Epidermal melanocyte (primary cell): ENCODE measurements around the gene SRGAP2B.
"Not testable (repeated sequence)": the region's sequence is repeated elsewhere in the genome, so short reads cannot be mapped to it uniquely, and the experiment has no call there.

Experiments used
- DNase-seq: peaks from one replicate; pipeline ENCODE4 v3.0.0; 2011; ENCODE audit warnings: low spot score; ENCODE audit not compliant: insufficient read length

SRGAP2B gene

DNA sequence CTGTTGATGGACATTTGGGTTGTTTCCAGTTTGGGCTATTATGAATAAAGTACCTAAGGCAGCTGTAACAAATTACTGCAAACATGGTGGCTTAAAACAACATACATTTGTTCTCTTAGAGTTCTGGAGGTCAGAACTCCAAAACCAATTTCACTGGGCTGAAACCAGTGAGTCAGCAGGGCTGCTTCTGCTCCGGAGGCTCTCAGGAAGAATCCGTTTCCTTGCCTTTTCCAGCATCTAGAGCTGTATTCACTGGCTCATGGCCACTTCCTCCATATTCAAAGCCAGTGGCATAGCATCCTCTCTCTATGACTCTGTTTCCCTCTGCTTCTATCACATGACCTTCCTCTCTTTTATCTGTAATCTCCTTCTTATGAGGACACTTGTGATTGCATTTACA is 146.7 kb downstream of the SRGAP2B start:
- DNase-seq = not testable (repeated sequence)

DNA sequence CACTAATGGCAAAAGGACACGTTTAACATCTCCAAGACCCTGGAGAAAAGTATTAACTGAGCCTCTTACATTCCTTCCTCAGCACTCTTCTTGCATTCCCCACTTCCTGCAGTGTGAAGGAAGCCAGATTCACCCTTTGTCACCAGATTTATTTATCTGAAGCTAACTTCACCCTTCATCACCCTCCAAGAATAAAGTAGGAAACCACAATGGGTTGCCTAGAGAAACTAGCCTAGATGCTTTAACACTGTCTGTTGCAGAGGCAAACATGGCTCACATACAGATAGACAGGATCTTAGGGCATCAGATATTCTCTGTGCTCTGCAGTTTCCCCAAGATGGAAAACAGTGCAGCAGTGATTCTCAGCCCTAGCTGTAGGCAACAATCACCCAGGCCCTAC is 147.6 kb downstream of the SRGAP2B start:
- DNase-seq = not testable (repeated sequence)

DNA sequence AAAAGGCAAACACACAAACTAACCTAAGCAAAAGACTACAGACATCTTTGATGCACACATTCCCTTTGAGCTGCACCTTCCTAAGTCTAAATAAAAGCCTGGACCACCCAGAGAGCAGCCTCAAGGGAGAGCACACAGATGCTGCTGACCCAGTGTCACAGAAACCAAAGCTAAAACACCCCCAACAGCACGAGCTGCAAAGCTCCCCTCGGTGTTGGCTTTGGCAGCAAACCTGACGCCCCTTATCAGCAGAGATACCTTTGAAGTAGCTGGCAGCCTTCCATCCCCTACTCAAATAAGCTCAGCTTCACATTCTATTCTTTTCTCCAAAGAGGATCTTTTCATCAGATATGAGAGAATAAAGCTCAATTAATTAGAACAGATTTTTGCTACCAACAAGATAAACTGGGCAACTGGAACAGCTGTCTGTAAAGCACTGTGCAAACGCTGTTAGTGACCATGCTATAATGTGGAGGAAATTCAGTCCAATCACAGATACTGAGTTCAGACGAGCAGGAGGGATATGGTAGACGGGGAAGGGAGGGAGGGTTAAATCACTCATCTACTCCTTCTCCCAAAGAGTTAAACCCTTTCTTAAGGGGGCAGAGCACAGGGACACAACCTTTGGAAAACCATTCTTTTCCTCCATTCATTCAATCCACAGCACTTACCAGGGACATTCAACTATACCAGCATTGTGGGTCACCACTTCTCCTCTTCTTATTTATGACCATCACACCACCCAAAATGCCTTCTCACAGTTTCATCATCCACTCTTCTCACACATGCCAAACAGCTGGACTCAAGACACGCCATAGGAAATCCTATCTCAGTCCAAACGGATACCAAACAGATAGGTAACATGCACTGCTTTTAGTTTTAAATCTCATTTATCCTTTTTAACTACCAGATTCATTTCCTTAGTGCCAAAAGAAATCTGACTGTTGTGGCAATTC is 148.3 kb downstream of the SRGAP2B start:
- not testable (repeated sequence) for DNase-seq

DNA sequence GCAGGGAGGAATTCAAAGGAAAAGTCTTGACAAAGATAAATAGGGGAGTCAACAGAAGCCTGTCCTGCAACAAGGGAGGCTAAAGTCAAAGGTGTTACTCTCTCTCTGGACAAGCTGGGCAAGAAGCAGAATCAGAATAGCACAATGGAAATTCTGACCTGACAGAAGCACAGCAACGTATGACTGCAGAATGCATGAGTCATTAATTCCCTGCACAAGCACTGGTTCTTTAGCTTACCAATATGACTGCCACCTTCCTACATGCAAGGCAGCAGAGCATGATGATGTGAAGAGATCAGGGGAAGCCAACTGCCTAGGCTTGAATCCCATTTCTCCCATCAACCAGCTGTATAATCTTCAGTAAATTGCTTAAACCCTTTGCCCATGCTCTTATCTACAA is 153.4 kb downstream of the SRGAP2B start:
- DNase-seq = not testable (repeated sequence)

DNA sequence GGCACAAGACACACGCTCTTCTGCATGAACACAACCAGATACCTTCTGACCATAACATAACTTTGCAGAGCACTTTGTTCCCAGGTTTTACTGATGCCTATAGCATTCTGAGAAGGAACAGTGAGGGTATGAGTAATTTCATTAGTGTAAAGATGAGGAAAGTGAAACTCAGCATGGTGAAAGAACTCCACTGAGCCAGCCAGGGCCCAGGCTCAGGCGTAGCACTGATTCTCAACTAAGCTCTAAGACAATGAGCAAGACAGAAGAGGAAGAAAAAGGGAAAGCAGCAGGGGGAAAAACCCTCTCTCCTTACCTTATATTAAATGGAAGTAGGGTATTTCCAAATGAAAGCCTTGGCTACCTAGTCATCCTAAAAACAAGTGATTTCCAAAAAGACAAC is 155.1 kb downstream of the SRGAP2B start:
- not testable (repeated sequence) for DNase-seq

DNA sequence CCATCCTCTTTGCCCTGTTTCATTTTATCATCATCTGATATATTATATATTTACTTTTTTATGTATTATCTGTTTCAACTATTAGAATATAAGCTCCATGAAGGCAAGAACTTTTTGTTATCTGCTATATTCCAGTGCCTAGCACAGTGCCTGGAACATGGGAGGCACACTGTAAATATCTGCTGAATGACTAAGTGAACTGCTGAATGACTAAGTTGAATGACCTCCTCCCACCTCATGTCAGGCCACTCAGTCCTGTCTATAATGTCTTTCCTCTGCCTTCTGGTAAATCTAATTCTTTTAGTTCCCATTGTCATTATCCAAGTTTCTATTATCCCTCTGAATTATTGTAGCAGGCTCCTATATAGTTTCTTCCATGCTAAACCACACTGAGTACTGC is 156.5 kb downstream of the SRGAP2B start:
- not testable (repeated sequence) for DNase-seq

DNA sequence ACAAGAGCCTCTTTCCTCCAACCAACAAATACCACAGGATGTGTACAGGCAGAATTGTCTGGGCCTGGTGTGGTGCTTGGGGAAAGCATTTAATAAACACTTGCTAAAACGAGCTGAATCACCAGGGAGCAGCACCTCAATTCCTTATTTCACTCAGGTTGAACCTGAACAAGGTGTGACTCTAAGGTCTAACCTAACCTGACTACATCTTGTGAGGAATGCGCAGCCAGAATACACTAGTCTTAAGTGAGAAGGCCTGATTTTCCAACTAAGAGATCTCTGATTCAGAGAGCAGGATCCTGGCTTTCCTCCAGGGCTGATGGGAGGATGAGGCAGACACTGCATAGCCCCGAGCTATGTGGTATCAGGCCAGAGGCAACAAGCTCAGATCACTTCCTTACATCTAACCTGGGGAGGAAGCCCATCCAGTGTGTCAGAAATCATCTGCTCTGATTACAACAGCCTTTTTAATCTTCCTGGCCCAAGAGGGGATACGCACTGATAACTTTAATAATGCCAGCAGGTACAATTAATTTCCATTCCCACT is 158.9 kb downstream of the SRGAP2B start:
- not testable (repeated sequence) for DNase-seq

DNA sequence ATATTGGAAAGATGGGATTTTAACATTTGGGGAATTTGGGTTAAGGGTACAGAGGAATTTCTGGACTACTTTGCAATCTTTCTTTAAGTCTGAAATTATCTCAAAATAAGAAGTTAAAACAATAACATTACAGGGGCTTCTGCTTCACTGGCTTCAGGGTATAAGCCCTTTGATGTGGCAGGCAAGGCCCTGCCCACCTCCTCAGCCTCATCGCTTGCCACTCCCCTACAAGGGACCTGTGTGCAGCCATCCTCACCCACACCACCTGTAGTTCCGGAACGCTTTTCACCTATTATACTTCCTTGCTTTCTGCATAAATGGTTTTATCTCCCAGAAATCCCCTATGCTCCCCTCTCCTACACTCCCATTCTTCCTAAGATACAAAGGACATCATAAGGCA is 159.8 kb downstream of the SRGAP2B start:
- DNase-seq = not testable (repeated sequence)

DNA sequence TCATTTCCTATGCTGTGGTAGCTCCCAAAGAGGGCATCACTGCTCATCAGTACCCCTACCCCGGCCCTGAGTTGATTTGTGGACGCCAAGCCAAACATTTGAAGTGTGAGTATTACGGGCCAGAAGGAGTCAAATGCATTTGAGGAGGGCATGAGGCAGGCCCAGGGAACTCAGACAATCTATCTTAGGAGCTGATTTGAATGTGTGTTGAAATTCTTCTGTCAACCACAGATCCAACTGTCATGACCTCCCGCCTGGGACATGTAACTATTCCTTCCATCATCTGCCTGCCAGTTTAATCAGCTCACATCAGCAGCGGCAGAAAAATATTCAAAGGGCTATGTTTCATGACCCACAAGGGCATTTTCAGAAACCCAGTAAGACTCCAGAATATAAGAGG is 162.1 kb downstream of the SRGAP2B start:
- DNase-seq = not testable (repeated sequence)

DNA sequence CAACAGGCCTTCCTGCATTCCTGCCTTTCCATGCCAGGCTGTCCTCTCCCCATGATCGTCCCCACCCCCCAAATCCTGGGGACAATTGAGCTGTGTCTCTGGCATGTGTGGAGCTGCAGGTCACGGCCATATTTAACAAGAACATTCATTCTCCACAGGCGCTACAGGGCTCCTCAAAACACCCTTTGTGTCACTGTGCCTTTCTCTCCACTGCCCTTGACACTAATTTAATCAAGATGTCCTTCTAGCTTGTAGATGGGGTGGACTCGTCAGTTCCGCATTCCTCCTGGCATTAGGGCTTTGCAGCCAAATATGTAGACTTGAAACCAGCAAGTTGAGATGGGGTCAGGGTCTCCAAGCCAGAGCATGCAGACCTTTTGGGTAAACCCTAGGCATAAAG is 163.0 kb downstream of the SRGAP2B start:
- DNase-seq = not testable (repeated sequence)

DNA sequence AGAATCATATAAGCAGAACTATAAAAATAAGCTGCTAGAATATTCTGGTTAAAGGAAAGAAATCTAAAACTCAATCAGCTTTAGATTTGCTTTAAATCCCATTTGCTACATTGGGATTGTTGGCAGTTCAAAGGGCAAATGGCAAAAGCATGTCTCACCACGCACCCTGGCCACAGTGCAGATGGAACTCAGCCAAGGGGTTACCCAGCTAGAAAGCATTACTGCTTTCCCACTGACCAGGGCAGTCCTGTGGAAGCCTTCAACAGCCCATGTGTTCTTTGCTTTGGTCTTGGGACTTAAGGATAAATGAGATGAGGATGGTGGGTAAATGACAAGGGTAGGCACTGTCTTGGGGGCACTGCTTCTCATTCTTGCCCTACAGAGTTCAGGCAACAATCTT is 163.6 kb downstream of the SRGAP2B start:
- DNase-seq = not testable (repeated sequence)

DNA sequence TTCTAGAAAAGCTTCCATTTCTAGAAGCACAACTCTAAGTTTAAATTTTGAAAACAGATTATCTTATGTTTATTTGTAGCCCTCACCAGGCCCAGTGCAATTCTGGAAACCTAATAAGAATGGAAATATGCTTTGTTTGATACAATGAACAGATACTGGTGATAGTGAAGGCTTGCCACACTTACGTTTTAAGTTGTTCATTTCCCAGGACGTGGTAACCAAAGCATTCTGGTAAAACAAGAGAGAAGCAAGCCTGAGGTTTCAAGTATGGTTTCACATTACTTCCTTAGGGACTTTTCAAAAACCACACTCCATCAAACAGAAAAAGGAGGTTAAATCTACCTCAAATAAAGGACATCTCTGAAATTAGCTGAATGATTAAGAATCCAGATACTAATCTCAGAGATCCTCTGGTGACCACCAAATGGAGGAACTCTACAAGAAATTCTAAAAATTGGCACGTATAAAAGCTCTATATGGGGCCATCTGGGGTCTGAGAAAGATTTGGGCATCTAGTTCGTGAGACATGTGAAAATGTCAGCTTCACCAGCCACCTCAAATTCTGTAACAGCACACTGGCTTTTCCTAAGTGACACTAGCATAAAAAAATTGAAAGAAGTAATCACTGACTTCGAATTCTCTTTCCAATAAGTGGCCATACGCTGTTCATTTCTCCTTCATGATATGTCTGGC is 164.9 kb downstream of the SRGAP2B start:
- DNase-seq = not testable (repeated sequence)

DNA sequence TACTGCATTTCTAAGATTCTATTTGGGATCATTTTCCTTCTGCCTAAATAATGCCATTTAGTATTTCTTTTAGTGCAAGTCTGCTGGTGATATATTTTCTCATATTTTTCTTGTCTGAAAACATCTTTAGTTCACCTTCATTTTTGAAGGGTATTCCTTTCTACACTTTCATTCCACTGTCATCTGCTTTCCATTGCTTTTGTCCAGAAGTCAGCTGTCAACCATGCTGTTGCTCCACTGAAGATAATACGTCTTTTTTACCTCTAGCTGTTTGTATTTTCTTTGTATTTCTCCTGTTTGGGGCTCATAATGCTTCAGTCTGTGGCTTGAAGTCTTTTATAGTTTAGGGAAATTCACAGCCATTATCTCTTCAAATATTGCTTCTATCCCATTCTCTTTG is 167.8 kb downstream of the SRGAP2B start:
- DNase-seq = not testable (repeated sequence)

DNA sequence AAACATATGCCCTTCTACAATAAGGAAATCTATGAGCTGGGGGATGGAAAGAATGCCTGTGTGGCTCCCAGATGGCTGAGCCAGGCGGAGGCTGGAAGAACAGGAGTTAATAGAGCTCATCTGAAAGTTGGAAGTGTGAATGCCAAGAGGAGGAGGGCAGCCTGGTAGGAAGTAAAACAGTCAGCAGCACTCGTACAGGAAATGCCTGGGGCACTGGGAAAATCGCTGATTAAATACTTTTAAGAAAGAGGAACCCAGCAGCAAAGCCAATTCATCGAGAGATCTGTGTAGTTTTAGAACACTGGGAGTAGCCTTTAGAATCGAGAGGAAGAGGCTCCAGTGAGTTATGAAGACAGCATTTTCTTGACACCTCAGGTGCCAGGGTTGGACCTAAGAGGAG is 171.5 kb downstream of the SRGAP2B start:
- not testable (repeated sequence) for DNase-seq

DNA sequence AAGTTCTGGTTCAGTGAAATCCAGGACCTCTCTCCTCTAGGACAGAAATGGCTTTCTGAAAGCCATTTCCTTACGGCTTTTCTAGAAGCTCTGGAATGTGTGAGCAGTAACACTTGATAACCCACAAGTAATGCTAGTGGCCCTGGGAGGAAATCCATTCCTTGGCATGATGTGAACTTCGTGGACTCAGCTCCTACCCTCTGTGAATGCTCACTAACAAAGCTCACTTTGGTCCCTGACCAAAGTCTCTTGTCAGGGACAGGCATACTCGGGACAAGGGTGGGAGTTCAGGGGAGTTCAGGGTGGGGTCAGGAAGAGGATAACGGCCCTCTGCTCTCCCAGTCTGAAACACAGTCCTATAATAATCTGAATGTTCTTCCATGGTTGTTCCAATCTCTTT is 172.3 kb downstream of the SRGAP2B start:
- DNase-seq = not testable (repeated sequence)

DNA sequence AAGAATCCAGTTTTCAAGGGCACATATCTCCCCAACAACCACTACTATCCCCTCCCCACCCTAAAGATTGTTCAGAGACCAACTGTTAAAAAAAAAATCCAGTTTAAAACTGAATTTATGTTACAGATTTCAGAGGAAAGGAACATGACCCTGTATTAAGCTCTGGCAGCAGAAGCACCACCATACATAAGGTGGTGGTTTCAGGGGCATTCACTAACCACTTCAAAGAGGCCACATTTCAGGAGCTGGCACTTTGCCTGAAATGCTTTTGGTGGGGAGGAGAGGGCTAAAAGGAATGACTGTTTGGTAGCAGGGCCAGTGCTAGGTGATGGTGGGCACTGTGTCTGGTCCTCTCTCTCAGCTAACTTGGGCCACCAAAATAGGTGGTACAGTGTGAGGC is 176.0 kb downstream of the SRGAP2B start:
- not testable (repeated sequence) for DNase-seq

DNA sequence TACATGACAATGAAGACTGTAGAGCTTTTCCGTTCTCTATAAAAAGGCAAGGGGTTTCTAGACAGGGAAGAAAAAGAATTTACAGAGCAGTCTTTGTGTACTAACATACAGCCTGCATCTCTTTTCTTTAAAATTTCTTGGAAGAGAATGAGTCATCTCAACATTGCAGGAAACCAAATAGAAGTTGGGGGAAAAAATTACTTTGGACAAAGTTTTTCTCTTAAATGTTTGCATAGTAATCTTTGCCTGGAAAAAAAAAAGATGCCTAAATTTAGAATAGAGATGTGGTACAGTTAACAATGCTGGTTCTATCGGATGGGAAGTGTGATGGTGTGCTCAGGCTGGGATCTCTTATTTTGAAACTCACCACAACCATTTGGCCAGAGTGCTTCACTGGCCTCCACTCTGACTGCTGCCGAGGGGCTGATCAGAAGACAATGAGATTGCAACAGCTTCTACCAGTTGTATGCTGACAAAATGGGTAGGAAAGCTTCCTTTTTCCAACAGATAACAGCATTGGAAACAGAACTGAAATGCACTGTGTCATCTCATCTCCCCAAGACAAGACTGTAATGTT is 177.0 kb downstream of the SRGAP2B start:
- not testable (repeated sequence) for DNase-seq

DNA sequence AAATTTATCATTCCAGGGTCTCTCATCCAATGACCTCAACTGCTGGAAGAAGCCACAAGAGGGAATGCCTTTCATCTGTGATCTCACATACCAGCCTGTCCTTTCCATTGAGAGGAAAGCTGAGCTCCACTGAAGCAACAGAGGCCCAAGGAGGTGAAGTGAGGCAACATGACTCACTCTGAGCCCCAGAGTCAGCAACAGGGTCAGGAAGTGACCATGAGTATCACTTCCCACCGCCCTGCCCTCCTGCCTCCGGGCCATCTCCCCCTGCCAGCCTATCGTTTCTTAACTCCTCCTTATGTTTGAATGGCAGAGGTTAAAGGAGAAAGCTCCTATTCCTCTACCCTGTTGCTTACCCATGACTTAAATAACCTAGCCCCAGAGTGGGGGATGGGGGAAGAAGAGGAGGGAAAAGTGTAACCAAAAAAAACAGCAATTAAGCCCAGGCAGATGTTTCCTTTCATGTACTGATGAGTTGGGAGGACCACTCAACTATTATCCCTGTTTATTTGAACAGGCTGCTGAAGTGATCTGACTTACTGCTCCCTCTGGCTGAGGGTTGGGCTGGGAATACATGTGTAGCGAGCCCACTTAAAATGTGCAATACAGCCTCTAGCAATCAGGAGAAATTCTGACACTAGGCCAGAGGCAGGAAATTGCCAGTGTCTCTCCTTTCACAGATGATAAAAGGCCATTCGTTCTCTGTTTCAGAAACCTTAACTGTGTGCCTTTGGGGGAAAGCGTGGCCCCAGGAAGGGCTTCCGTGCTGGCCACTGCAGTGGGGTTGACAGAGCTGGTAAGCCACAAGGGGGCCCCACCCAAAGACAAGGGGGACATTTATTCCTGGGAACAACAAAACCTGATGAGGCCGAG is 177.7 kb downstream of the SRGAP2B start:
- not testable (repeated sequence) for DNase-seq

DNA sequence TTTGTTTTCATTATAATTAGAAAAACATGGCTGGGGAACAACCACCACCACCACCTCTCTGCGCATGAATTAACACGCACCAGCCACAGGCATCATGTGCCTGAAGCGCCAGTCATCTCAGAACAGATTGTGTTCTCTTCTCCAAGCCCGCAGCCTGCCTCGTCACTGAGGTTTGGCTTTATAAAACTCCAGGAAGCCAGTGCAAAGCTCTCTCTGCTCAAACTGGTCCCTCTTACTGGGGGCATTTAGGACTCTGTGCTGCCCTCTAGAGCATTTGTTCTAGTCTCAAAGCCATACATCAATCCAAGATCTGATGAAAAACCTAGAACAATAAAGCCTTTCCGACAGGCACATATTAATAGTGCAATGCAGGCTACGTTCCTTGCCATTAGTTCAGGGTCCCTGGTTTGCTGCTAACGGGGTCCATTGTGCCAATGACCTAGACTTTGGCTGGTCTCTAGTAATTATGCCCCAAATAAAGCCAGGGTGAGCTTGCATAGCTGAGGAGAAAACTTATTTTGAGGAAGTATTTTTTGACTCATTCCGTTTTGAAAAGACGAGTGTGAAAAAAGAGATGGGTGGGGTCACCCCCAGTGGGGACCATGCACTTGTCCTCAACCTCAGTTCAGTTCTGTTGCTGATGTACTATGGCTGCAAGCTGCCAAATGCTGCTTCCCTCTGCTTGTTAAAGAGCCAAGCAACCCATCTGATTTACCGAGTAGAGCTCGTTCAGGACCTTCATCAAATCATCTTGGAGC is 181.0 kb downstream of the SRGAP2B start:
- DNase-seq = not testable (repeated sequence)

DNA sequence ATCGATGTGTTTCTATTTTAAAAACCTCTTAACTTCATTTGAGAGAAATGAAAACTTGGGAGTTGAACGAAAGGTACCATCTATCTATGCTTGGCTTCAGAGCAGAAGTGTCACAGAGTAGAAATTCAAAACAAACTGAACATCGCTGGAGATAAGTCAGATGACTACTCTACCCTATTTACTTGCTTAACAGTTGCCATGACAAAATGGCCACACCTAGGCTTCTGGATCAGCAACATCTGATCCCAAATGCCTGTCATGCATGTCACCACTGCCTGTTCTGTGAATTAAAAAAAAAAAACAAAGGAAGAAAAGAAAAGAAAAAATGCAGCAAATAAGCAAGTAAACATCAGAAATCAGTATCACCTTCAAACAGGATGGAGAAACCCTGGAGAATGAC is 181.7 kb downstream of the SRGAP2B start:
- DNase-seq = not testable (repeated sequence)
